Osteoblast (primary cell): ENCODE data around the gene KHDRBS1. TPM values are rescaled to one million over a fixed set of nuclear protein-coding genes. Genes with fewer than 3 reads are reported as not detected.
A peak's percentile ranks its signal among the peaks of the same experiment; 100 is the strongest.
"Not testable (repeated sequence)": the region's sequence is repeated elsewhere in the genome, so short reads cannot be mapped to it uniquely, and the experiment has no call there.

Experiments
- DNase-seq: peaks from one replicate; pipeline ENCODE4 v3.0.0; 2011; ENCODE audit warnings: low spot score, mixed read lengths; ENCODE audit not compliant: insufficient read length; ENCODE audit errors: missing footprints
- H2AFZ ChIP-seq: 2 replicates; pipeline ENCODE4 v1.6.0; 2011; ENCODE audit warnings: mild to moderate bottlenecking, low read length
- H3K27ac ChIP-seq: 2 replicates; pipeline ENCODE4 v1.5.1; 2011; ENCODE audit warnings: mild to moderate bottlenecking, low read depth, low read length, moderate library complexity
- H3K27me3 ChIP-seq: 2 replicates; pipeline ENCODE4 v1.6.0; 2012; ENCODE audit warnings: mild to moderate bottlenecking, control low read depth, inconsistent platforms, low read length, moderate library complexity; ENCODE audit not compliant: insufficient read depth
- H3K36me3 ChIP-seq: 2 replicates; pipeline ENCODE4 v1.5.1; 2011; ENCODE audit warnings: mild to moderate bottlenecking, low read length, control low read depth, moderate library complexity; ENCODE audit not compliant: insufficient read depth
- H3K4me1 ChIP-seq: 2 replicates; pipeline ENCODE4 v1.5.1; 2011; ENCODE audit warnings: mild to moderate bottlenecking, low read length, control low read depth, moderate library complexity; ENCODE audit not compliant: insufficient read depth
- H3K4me2 ChIP-seq: 2 replicates; pipeline ENCODE4 v1.6.0; 2011; ENCODE audit warnings: mild to moderate bottlenecking, low read length; ENCODE audit not compliant: insufficient read depth
- H3K4me3 ChIP-seq: fragments of 200-600 bp; sonication (generic); 3 replicates; pipeline ENCODE4 v1.5.1; 2012; ENCODE audit warnings: mild to moderate bottlenecking, low read length, inconsistent platforms; ENCODE audit not compliant: insufficient read depth
- H3K79me2 ChIP-seq: 2 replicates; pipeline ENCODE4 v1.6.0; 2012; ENCODE audit warnings: mild to moderate bottlenecking, low read length, control low read depth, inconsistent platforms; ENCODE audit not compliant: insufficient read depth
- H3K9me3 ChIP-seq: 2 replicates; pipeline ENCODE4 v1.5.1; 2011; ENCODE audit warnings: low read depth, low read length, control low read depth
- H4K20me1 ChIP-seq: 2 replicates; pipeline ENCODE4 v1.6.0; 2012; ENCODE audit warnings: mild to moderate bottlenecking, low read length, control low read depth; ENCODE audit not compliant: insufficient read depth
- CTCF ChIP-seq: IDR thresholded peaks from 2 replicates; pipeline ENCODE4 v1.5.1; 2011; ENCODE audit warnings: mild to moderate bottlenecking, low read depth, low read length, moderate library complexity; ENCODE audit errors: extremely low read depth
- total RNA-seq: library from RNA; depleted of rRNA; stranded (reverse); fragments of >200 nt; gene quantifications from 2 replicates; pipeline ENCODE4 v1.2.3, GENCODE V29; 2012

Gene KHDRBS1
- total RNA-seq, 1 donor = 52.8 TPM

GRCh38 chr1:32012709-32013385, 821 bp upstream of the KHDRBS1 start:
- Histone ChIP-seq H3K9me3 (no peaks in the 10 kb centered on the region), H3K27me3 (no peaks in the 10 kb centered on the region), H3K4me3 (peak overlapping the region; percentile 100), H3K4me1 (peaks cover 20% of the 10 kb centered on the region), H4K20me1 (peaks cover 33% of the 10 kb centered on the region), H2AFZ (peak overlapping the region; percentile 95), H3K79me2 (peaks cover 42% of the 10 kb centered on the region), H3K27ac (peak overlapping the region; percentile 69), H3K4me2 (peak overlapping the region; percentile 92), H3K36me3 (peaks cover 12% of the 10 kb centered on the region)
- DNase-seq = peak; percentile 42
- TF ChIP-seq CTCF = no peak

DNA sequence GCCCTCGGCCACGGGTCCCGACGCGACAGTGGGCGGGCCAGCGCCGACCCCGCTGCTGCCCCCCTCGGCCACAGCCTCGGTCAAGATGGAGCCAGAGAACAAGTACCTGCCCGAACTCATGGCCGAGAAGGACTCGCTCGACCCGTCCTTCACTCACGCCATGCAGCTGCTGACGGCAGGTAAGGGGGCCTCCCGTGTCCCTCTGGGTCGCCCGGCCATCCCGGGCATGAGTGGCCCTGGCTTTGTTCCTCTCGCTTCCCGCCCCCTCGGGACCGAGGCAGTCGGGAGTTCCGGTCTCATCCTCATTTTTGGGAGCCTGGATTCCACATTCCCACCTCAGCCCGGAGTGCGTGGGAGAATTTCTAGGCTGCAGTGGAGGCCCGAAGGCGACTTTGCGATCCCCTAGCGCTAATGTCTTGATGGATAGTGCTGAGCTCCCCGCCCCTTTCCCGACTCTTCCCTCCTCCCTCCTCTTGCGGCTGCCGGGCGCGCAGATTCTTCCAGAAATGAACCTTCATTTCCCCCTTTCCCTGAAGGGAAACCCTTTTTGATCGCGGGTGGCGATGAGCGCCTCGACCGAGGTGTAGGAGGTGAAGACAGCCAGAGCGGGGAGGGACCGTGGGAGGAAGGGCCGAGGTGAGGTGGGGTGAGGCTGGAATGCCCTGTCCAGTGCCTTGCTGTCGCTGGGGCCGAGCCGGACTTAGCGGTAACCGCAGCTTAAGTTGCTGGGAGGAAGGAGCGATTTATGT, 705 bp downstream of the KHDRBS1 start:
- H4K20me1 ChIP-seq = peaks cover 43% of the 10 kb centered on the region
- TF ChIP-seq CTCF = no peak

GRCh38 chr1:32014948-32015273, 1.2 kb downstream of the KHDRBS1 start:
- Histone ChIP-seq H2AFZ (no peak overlapping the region), H3K9me3 (no peaks in the 10 kb centered on the region), H3K4me3 (peak overlapping the region; percentile 100), H3K27me3 (no peaks in the 10 kb centered on the region), H3K27ac (peak overlapping the region; percentile 69), H3K4me1 (peaks cover 32% of the 10 kb centered on the region), H3K79me2 (peaks cover 61% of the 10 kb centered on the region), H3K4me2 (peak overlapping the region; percentile 77), H3K36me3 (peaks cover 12% of the 10 kb centered on the region), H4K20me1 (peaks cover 48% of the 10 kb centered on the region)
- DNase-seq = peak; percentile 69
- no peak for TF ChIP-seq CTCF

More for the DNA sequence above, 705 bp downstream of the KHDRBS1 start:
- peaks cover 27% of the 10 kb centered on the region for H3K4me1 ChIP-seq
- H3K79me2 ChIP-seq = peaks cover 56% of the 10 kb centered on the region
- H3K27me3 ChIP-seq = no peaks in the 10 kb centered on the region
- H3K36me3 ChIP-seq = peaks cover 12% of the 10 kb centered on the region
- H3K4me2 ChIP-seq = peak overlapping the region; percentile 77
- H3K27ac ChIP-seq = peak overlapping the region; percentile 69
- H2AFZ ChIP-seq = peak overlapping the region; percentile 6
- no peaks in the 10 kb centered on the region for H3K9me3 ChIP-seq
- peak overlapping the region; percentile 100 for H3K4me3 ChIP-seq
- peak; percentile 90 for DNase-seq

- H3K27me3 ChIP-seq = no peaks in the 10 kb centered on the region
- no peak overlapping the region for H2AFZ ChIP-seq
- no peak for TF ChIP-seq CTCF
- peaks cover 35% of the 10 kb centered on the region for H3K4me1 ChIP-seq
- peaks cover 76% of the 10 kb centered on the region for H4K20me1 ChIP-seq
- H3K4me2 ChIP-seq = peak overlapping the region; percentile 47
- peak overlapping the region; percentile 30 for H3K27ac ChIP-seq
- no peak overlapping the region for H3K4me3 ChIP-seq
- no peaks in the 10 kb centered on the region for H3K9me3 ChIP-seq
- peaks cover 99% of the 10 kb centered on the region for H3K79me2 ChIP-seq
- no peak for DNase-seq
- H3K36me3 ChIP-seq = peaks cover 36% of the 10 kb centered on the region
These were observed 6.7 kb downstream of the KHDRBS1 start for GRCh38 chr1:32020339-32020738.

GRCh38 chr1:32021574-32022018, 7.9 kb downstream of the KHDRBS1 start:
- Histone ChIP-seq H3K36me3 (peaks cover 35% of the 10 kb centered on the region), H3K79me2 (peaks cover 99% of the 10 kb centered on the region), H4K20me1 (peaks cover 74% of the 10 kb centered on the region), H3K4me1 (peaks cover 24% of the 10 kb centered on the region)
- not testable (repeated sequence) for H2AFZ ChIP-seq, DNase-seq, H3K4me2 ChIP-seq, H3K9me3 ChIP-seq, H3K27ac ChIP-seq, H3K27me3 ChIP-seq, H3K4me3 ChIP-seq
